Activated CD4-positive, alpha-beta T cell treated with anti-CD3 and anti-CD28 coated beads, Interleukin-2, amount 10 ng/mL, durations not matched to agents 7 days and 5 days (primary cell): Measurements from ENCODE around the gene SNTG2. TPM values are rescaled to one million over a fixed set of nuclear protein-coding genes. Genes with fewer than 3 reads are reported as not detected.

ENCODE experiments used
- CTCF ChIA-PET: fragments of 350-600 bp; sonication (Branson Sonifier 250); formaldehyde crosslinking; loops from one replicate; lab custom pipeline; 2021; ENCODE audit warnings: antibody characterized with exemption; lab: Charles Lee
- POLR2A ChIA-PET: fragments of 350-600 bp; sonication (Branson Sonifier 250); formaldehyde crosslinking; loops from one replicate; lab custom pipeline; 2021; ENCODE audit warnings: antibody characterized with exemption; lab: Charles Lee
- DNase-seq: peaks from one replicate; pipeline ENCODE4 v3.0.0-alpha.2; 2020
- H3K27ac Mint-ChIP-seq: one replicate; pipeline ENCODE4 v1.8.0; 2021; ENCODE audit warnings: mild to moderate bottlenecking, moderate library complexity, mixed read lengths
- H3K27me3 Mint-ChIP-seq: one replicate; pipeline ENCODE4 v1.8.0; 2021; ENCODE audit warnings: mixed read lengths
- H3K36me3 Mint-ChIP-seq: one replicate; pipeline ENCODE4 v1.8.0; 2021; ENCODE audit warnings: low read depth, mixed read lengths
- H3K4me1 Mint-ChIP-seq: one replicate; pipeline ENCODE4 v1.8.0; 2021; ENCODE audit warnings: mixed read lengths
- H3K4me3 Mint-ChIP-seq: one replicate; pipeline ENCODE4 v1.8.0; 2021; ENCODE audit warnings: mild to moderate bottlenecking, moderate library complexity, mixed read lengths
- H3K9me3 Mint-ChIP-seq: one replicate; pipeline ENCODE4 v1.8.0; 2021; ENCODE audit warnings: mixed read lengths
- total RNA-seq, 2 experiments: library from RNA; stranded (reverse); gene quantifications; one replicate each; pipeline ENCODE4 v1.2.3, GENCODE V29; 2021

SNTG2 gene
- total RNA-seq, 2 experiments from 2014 or later, result not detected

GRCh38 chr2:1032030-1032429, 81.4 kb downstream of the SNTG2 start:
- ChIA-PET CTCF (no interaction called here), POLR2A (no interaction called here)
- no peaks in the 10 kb centered on the region for H3K36me3 Mint-ChIP-seq
- peaks cover 3% of the 10 kb centered on the region for H3K9me3 Mint-ChIP-seq
- H3K4me1 Mint-ChIP-seq, result no peaks in the 10 kb centered on the region
- peaks cover 2% of the 10 kb centered on the region for H3K27me3 Mint-ChIP-seq
- no peak for DNase-seq
- peak overlapping the region; percentile 35 for H3K4me3 Mint-ChIP-seq
- peak overlapping the region; percentile 65 for H3K27ac Mint-ChIP-seq

- ChIA-PET POLR2A (no interaction called here), CTCF (no interaction called here)
- Mint-ChIP-seq H3K4me1 (no peaks in the 10 kb centered on the region), H3K27ac (no peak overlapping the region), H3K9me3 (peaks cover 3% of the 10 kb centered on the region), H3K4me3 (no peak overlapping the region), H3K27me3 (peaks cover 2% of the 10 kb centered on the region), H3K36me3 (no peaks in the 10 kb centered on the region)
- DNase-seq, result no peak
Measured at GRCh38 chr2:1033069-1033468, 82.4 kb downstream of the SNTG2 start.

DNA sequence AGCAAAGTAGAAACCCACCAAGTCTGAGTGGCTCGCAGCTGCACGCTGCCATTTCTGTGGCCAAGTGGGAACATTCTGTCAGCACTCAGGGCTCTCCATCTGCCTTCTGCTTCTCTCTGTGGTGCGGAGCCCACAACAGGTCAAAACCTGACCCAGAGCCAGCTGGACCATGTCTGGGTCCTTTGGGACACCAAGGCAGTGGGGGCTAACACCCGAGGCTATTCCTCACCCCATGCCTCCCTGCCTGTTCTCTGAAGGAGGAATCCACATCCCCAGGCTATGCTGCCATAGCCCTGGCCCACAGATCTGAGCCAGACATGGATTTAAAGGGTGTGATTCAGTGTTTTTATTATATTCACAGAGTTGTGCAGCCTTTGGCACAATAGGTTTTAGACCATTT, 86.4 kb downstream of the SNTG2 start:
- Mint-ChIP-seq H3K4me1 (no peaks in the 10 kb centered on the region), H3K27me3 (peaks cover 2% of the 10 kb centered on the region), H3K27ac (no peak overlapping the region), H3K9me3 (peaks cover 3% of the 10 kb centered on the region), H3K36me3 (no peaks in the 10 kb centered on the region), H3K4me3 (no peak overlapping the region)
- CTCF ChIA-PET, result no interaction called here
- POLR2A ChIA-PET, result no interaction called here
- DNase-seq, result no peak

DNA sequence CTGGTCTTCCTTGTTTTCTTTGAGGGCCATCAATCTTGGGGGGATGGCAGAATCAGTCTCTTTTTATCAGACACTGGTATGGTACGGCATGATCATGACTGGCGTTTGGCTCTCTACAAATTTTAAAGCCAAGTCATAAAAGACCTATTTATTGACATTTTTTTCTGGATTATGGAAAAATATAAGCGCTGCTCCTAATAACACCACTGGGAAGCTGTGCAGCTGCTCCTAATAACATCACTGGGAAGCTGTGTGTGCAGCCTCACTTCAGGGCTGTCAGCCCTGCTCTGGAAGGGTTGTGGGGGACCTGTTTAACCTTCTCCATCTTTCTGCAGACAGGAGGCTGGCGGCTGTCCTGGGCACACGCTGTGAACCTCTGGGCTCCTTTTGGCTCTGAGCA, 88.9 kb downstream of the SNTG2 start:
- Mint-ChIP-seq H3K27ac (no peak overlapping the region), H3K36me3 (no peaks in the 10 kb centered on the region), H3K9me3 (no peaks in the 10 kb centered on the region), H3K4me3 (no peak overlapping the region), H3K27me3 (peaks cover 2% of the 10 kb centered on the region), H3K4me1 (no peaks in the 10 kb centered on the region)
- no peak for DNase-seq
- CTCF ChIA-PET, result no interaction called here
- POLR2A ChIA-PET, result no interaction called here

- Mint-ChIP-seq H3K9me3 (peaks cover 4% of the 10 kb centered on the region), H3K27ac (peak overlapping the region; percentile 27)
- POLR2A ChIA-PET, result no interaction called here
Measured at GRCh38 chr2:1041012-1041805, 90.6 kb downstream of the SNTG2 start.

GRCh38 chr2:1045109-1045508, 94.5 kb downstream of the SNTG2 start:
- H3K27me3 Mint-ChIP-seq, result peaks cover 10% of the 10 kb centered on the region
- no peak overlapping the region for H3K4me3 Mint-ChIP-seq
- no peak for DNase-seq
- no peaks in the 10 kb centered on the region for H3K4me1 Mint-ChIP-seq
- POLR2A ChIA-PET, result no interaction called here
- peaks cover 5% of the 10 kb centered on the region for H3K9me3 Mint-ChIP-seq
- CTCF ChIA-PET, result no interaction called here
- H3K36me3 Mint-ChIP-seq, result no peaks in the 10 kb centered on the region
- H3K27ac Mint-ChIP-seq, result no peak overlapping the region

More at GRCh38 chr2:1041012-1041805, 90.6 kb downstream of the SNTG2 start:
- no peak overlapping the region for H3K4me3 Mint-ChIP-seq
- no peak for DNase-seq
- H3K27me3 Mint-ChIP-seq, result peaks cover 6% of the 10 kb centered on the region
- no peaks in the 10 kb centered on the region for H3K4me1 Mint-ChIP-seq
- H3K36me3 Mint-ChIP-seq, result no peaks in the 10 kb centered on the region
- CTCF ChIA-PET, result no interaction called here

DNA sequence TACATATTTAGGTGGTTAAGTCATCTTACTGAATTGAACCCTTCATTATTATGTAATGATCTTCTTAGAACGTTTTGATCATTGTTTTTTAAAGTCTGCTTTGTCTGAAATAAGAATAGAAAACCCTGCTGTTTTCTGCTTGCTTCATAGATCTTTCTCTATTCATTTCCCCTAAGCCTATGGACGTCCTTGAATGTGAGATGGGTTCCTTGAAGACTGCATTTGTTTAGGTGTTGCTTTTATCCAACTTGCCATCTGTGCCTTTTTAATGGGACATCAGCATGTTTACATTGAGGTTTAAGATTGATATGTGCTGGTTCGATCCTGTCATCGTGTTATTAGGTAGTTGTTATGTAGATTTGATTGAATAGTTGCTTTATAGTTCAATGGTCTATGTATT, 95.4 kb downstream of the SNTG2 start:
- POLR2A ChIA-PET, result no interaction called here
- H3K4me3 Mint-ChIP-seq, result no peak overlapping the region
- DNase-seq, result no peak
- peaks cover 5% of the 10 kb centered on the region for H3K9me3 Mint-ChIP-seq
- H3K27ac Mint-ChIP-seq, result no peak overlapping the region
- H3K36me3 Mint-ChIP-seq, result no peaks in the 10 kb centered on the region
- H3K4me1 Mint-ChIP-seq, result no peaks in the 10 kb centered on the region
- CTCF ChIA-PET, result no interaction called here
- peaks cover 10% of the 10 kb centered on the region for H3K27me3 Mint-ChIP-seq

DNA sequence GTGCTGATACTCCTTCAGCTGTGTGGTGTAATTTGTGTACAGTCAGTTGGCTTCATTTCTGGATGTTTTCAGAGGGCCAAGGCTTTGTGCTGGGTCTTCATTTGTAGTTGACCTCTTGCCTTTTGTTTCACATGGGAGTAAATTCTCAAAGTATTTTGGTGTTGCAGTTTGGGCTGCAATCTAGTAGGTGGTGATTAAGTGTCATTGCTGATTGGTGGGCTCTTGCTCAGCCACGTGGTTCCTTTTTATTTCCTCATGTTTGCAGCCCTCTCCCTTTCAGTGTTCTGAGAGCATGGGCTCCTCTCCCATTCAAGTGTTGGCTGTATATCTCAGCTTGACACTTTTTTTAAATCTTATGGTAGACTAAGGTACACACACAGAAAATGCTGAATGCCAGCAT, 96.8 kb downstream of the SNTG2 start:
- no peak for DNase-seq
- no peaks in the 10 kb centered on the region for H3K36me3 Mint-ChIP-seq
- H3K4me1 Mint-ChIP-seq, result no peaks in the 10 kb centered on the region
- H3K27ac Mint-ChIP-seq, result no peak overlapping the region
- POLR2A ChIA-PET, result no interaction called here
- CTCF ChIA-PET, result no interaction called here
- H3K27me3 Mint-ChIP-seq, result peaks cover 10% of the 10 kb centered on the region
- no peak overlapping the region for H3K4me3 Mint-ChIP-seq
- peaks cover 5% of the 10 kb centered on the region for H3K9me3 Mint-ChIP-seq

- no peak for DNase-seq
- Mint-ChIP-seq H3K36me3 (no peaks in the 10 kb centered on the region), H3K4me1 (no peaks in the 10 kb centered on the region), H3K27me3 (peaks cover 10% of the 10 kb centered on the region), H3K4me3 (no peak overlapping the region), H3K27ac (no peak overlapping the region), H3K9me3 (peaks cover 5% of the 10 kb centered on the region)
- ChIA-PET POLR2A (no interaction called here), CTCF (no interaction called here)
Measured at GRCh38 chr2:1049691-1050090, 99.0 kb downstream of the SNTG2 start.

DNA sequence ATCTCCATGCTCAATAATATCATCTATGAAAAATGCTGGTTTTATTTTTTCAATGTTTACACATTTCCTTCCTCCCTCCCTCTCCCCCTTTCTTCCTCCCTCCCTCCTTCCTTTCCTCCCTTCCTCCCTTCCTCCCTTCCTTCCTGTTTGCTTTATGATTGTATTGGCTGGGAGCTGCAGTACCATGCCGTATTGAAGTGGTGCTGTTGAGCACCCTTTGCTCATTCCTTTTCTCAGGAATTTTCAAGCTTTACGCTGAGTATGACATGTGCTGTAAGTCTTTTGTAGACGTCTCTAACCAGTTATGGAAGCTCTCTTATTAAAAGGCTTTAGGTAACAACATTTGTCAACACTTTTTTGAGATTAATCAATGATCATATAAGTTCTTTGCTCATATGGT, 100.4 kb downstream of the SNTG2 start:
- POLR2A ChIA-PET, result no interaction called here
- Mint-ChIP-seq H3K4me3 (no peak overlapping the region), H3K27ac (no peak overlapping the region), H3K9me3 (peaks cover 2% of the 10 kb centered on the region), H3K4me1 (no peaks in the 10 kb centered on the region), H3K27me3 (peaks cover 5% of the 10 kb centered on the region), H3K36me3 (no peaks in the 10 kb centered on the region)
- CTCF ChIA-PET, result interaction anchor here (0.6 kb wide), 1 partner anchor 65 kb away, joined by 3 read pairs; no protein-coding TSS in a partner anchor
- no peak for DNase-seq

GRCh38 chr2:1052771-1053191, 102.1 kb downstream of the SNTG2 start:
- Mint-ChIP-seq H3K9me3 (no peaks in the 10 kb centered on the region), H3K36me3 (no peaks in the 10 kb centered on the region), H3K4me3 (no peak overlapping the region), H3K27ac (no peak overlapping the region), H3K27me3 (peaks cover 2% of the 10 kb centered on the region), H3K4me1 (no peaks in the 10 kb centered on the region)
- POLR2A ChIA-PET, result no interaction called here
- CTCF ChIA-PET, result no interaction called here
- no peak for DNase-seq

DNA sequence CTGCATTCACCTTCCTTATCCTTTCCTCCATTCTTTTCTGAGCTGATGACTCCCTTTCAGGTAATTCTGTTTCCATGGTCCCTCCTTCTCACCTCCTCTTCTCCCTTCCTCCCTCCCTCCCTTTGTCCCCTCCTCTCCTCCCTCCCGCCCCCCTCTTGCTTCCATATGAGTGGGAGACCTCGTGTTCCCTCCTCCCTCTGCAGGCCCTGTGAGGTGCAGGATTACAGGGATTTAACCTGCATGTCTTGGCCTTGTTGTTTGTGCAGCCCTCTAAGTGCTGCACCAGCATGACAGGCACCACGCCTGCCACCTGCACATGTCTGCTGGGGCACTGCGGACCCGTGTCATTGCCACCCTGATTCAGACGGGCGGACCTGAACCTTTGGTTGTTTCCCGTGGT, 103.1 kb downstream of the SNTG2 start:
- H3K27ac Mint-ChIP-seq, result no peak overlapping the region
- no peaks in the 10 kb centered on the region for H3K4me1 Mint-ChIP-seq
- H3K9me3 Mint-ChIP-seq, result no peaks in the 10 kb centered on the region
- H3K4me3 Mint-ChIP-seq, result no peak overlapping the region
- ChIA-PET CTCF (no interaction called here), POLR2A (no interaction called here)
- peaks cover 2% of the 10 kb centered on the region for H3K27me3 Mint-ChIP-seq
- DNase-seq, result no peak
- H3K36me3 Mint-ChIP-seq, result no peaks in the 10 kb centered on the region

- no peaks in the 10 kb centered on the region for H3K4me1 Mint-ChIP-seq
- H3K27ac Mint-ChIP-seq, result no peak overlapping the region
- H3K36me3 Mint-ChIP-seq, result no peaks in the 10 kb centered on the region
- CTCF ChIA-PET, result no interaction called here
- no peak overlapping the region for H3K4me3 Mint-ChIP-seq
- H3K9me3 Mint-ChIP-seq, result no peaks in the 10 kb centered on the region
- DNase-seq, result no peak
- peaks cover 2% of the 10 kb centered on the region for H3K27me3 Mint-ChIP-seq
- POLR2A ChIA-PET, result no interaction called here
Measured at GRCh38 chr2:1054399-1054798, 103.8 kb downstream of the SNTG2 start.
